HEK293 (cell line): ENCODE measurements around the gene MRPS27.

Experiments
- CTCF ChIA-PET: fragments of 350-600 bp; formaldehyde crosslinking; extraction: SDS; loops from one replicate; lab custom pipeline; 2021; ENCODE audit warnings: antibody characterized with exemption; lab: Yijun Ruan, JAX
- POLR2A ChIA-PET: fragments of 300-600 bp; formaldehyde crosslinking; extraction: SDS; loops from one replicate; lab custom pipeline; 2020; ENCODE audit warnings: antibody characterized with exemption, inconsistent platforms; lab: Yijun Ruan, JAX
- H3K27ac ChIP-seq: fragments of 200-500 bp; sonication (Bioruptor generic); 2 replicates; pipeline ENCODE4 v1.5.1; 2014; ENCODE audit warnings: low read depth, low read length, control low read depth, inconsistent platforms; ENCODE audit errors: extremely low read depth
- H3K36me3 ChIP-seq, 2 experiments: fragments of 200-500 bp in 1 of 2; sonication (Bioruptor generic) in 1 of 2; 1 replicate in 1 of 2; 2 replicates in 1 of 2; pipeline ENCODE4 v1.5.1; 2014 to 2017; ENCODE audit warnings: inconsistent platforms in 2 of 2, low read length in 2 of 2; ENCODE audit not compliant: control insufficient read depth in 2 of 2, insufficient read depth in 1 of 2
- H3K4me1 ChIP-seq: fragments of 200-500 bp; sonication (Bioruptor generic); 2 replicates; pipeline ENCODE4 v1.5.1; 2014; ENCODE audit warnings: mild to moderate bottlenecking, low read length, inconsistent platforms; ENCODE audit not compliant: control insufficient read depth, insufficient read depth
- H3K4me3 ChIP-seq: 2 replicates; pipeline ENCODE4 v1.5.1; 2011; ENCODE audit warnings: low read depth, mild to moderate bottlenecking, control low read depth, low read length, moderate library complexity
- H3K9me3 ChIP-seq: fragments of 200-500 bp; sonication (Bioruptor generic); 2 replicates; pipeline ENCODE4 v1.5.1; 2014; ENCODE audit warnings: low read depth, low read length, inconsistent platforms; ENCODE audit not compliant: control insufficient read depth, insufficient read depth
- CTCF ChIP-seq: fragments of 450-650 bp; formaldehyde crosslinking; IDR thresholded peaks from 2 replicates; pipeline ENCODE4 v1.5.1; 2016; ENCODE audit warnings: missing biosample characterization, missing genetic modification characterization
- FEZF1 ChIP-seq: fragments of 450-650 bp; formaldehyde crosslinking; IDR thresholded peaks from 2 replicates; pipeline ENCODE4 v1.5.1; 2016; ENCODE audit warnings: missing biosample characterization, missing genetic modification characterization
- INSM2 ChIP-seq: fragments of 450-650 bp; formaldehyde crosslinking; IDR thresholded peaks from 2 replicates; pipeline ENCODE4 v1.5.1; 2016; ENCODE audit warnings: missing biosample characterization, missing genetic modification characterization
- KLF10 ChIP-seq: fragments of 450-650 bp; IDR thresholded peaks from 2 replicates; pipeline ENCODE4 v1.5.1; 2018; ENCODE audit warnings: missing biosample characterization, mild to moderate bottlenecking, missing genetic modification characterization
- KLF17 ChIP-seq: fragments of 450-650 bp; formaldehyde crosslinking; IDR thresholded peaks from 2 replicates; pipeline ENCODE4 v1.5.1; 2016; ENCODE audit warnings: missing biosample characterization, missing genetic modification characterization
- KLF9 ChIP-seq: fragments of 450-650 bp; formaldehyde crosslinking; IDR thresholded peaks from 2 replicates; pipeline ENCODE4 v1.5.1; 2016; ENCODE audit warnings: missing biosample characterization, missing genetic modification characterization, low read depth
- MEIS1 ChIP-seq: sonication (generic); formaldehyde crosslinking; IDR thresholded peaks from 2 replicates; pipeline ENCODE4 v1.8.1; 2022; ENCODE audit warnings: missing genetic modification reagents, mild to moderate bottlenecking, borderline replicate concordance
- PRDM6 ChIP-seq: fragments of 450-650 bp; formaldehyde crosslinking; IDR thresholded peaks from 2 replicates; pipeline ENCODE4 v1.5.1; 2017; ENCODE audit warnings: missing biosample characterization, missing genetic modification characterization
- ZBTB26 ChIP-seq: fragments of 450-650 bp; formaldehyde crosslinking; optimal IDR thresholded peaks from 2 replicates; pipeline ENCODE3; 2016; ENCODE audit warnings: missing biosample characterization, mild to moderate bottlenecking, missing genetic modification characterization
- ZNF175 ChIP-seq: fragments of 450-650 bp; formaldehyde crosslinking; IDR thresholded peaks from 2 replicates; pipeline ENCODE4 v1.5.1; 2016; ENCODE audit warnings: missing biosample characterization, missing genetic modification characterization
- ZNF391 ChIP-seq: fragments of 450-650 bp; formaldehyde crosslinking; IDR thresholded peaks from 2 replicates; pipeline ENCODE4 v1.5.1; 2016; ENCODE audit warnings: low read depth, missing biosample characterization, missing genetic modification characterization, borderline replicate concordance
- ZNF449 ChIP-seq: fragments of 450-650 bp; formaldehyde crosslinking; IDR thresholded peaks from 2 replicates; pipeline ENCODE4 v1.5.1; 2017; ENCODE audit warnings: missing biosample characterization, mild to moderate bottlenecking, missing genetic modification characterization, moderate library complexity
- ZNF585B ChIP-seq: fragments of 450-650 bp; formaldehyde crosslinking; IDR thresholded peaks from 2 replicates; pipeline ENCODE4 v1.5.1; 2016; ENCODE audit warnings: missing biosample characterization, missing genetic modification characterization
- ZNF623 ChIP-seq: fragments of 450-650 bp; formaldehyde crosslinking; IDR thresholded peaks from 2 replicates; pipeline ENCODE4 v1.5.1; 2016; ENCODE audit warnings: missing biosample characterization, missing genetic modification characterization
- ZNF654 ChIP-seq: fragments of 450-650 bp; formaldehyde crosslinking; IDR thresholded peaks from 2 replicates; pipeline ENCODE4 v1.5.1; 2016; ENCODE audit warnings: low read depth, missing biosample characterization, missing genetic modification characterization
- ZNF664 ChIP-seq: fragments of 450-650 bp; formaldehyde crosslinking; IDR thresholded peaks from 2 replicates; pipeline ENCODE4 v1.5.1; 2016; ENCODE audit warnings: missing biosample characterization, missing genetic modification characterization

MRPS27 gene

GRCh38 chr5:72245951-72246532, 74.0 kb downstream of the MRPS27 start:
- TF ChIP-seq ZNF391 (tag by site-specific recombination): no peak
- 0 out of 2 replicates have a peak, but pooled peaks have one; percentile 30 for TF ChIP-seq FEZF1 (tag by site-specific recombination)
- TF ChIP-seq ZNF449 (tag by site-specific recombination): no peak
- Histone ChIP-seq H3K4me3 (no peak overlapping the region), H3K27ac (peak overlapping the region; percentile 55), H3K36me3 (no peaks in the 10 kb centered on the region), H3K4me1 (peaks cover 37% of the 10 kb centered on the region), H3K9me3 (no peaks in the 10 kb centered on the region)
- POLR2A ChIA-PET: no interaction called here
- CTCF ChIA-PET: interaction anchor here (1.3 kb wide), 2 partner anchors 23 to 80 kb away, joined by 4 to 8 read pairs; no protein-coding TSS in a partner anchor

- no peaks in the 10 kb centered on the region for H3K9me3 ChIP-seq
- H3K4me3 ChIP-seq: no peak overlapping the region
- H3K36me3 ChIP-seq: no peaks in the 10 kb centered on the region
- TF ChIP-seq ZNF175 (tag by site-specific recombination) (no peak), KLF17 (tag by site-specific recombination) (no peak), ZNF664 (tag by site-specific recombination) (no peak), MEIS1 (CRISPR knock-in tag) (no peak), ZBTB26 (tag by site-specific recombination) (no peak)
- peaks cover 37% of the 10 kb centered on the region for H3K4me1 ChIP-seq
- POLR2A ChIA-PET: no interaction called here
- H3K27ac ChIP-seq: no peak overlapping the region
- CTCF ChIA-PET: interaction anchor here (0.6 to 2.0 kb wide), 10 partner anchors 9 to 115 kb away, joined by 3 to 8 read pairs (median 4); no protein-coding TSS in a partner anchor
These were observed 74.5 kb downstream of the MRPS27 start for GRCh38 chr5:72245546-72245945.

GRCh38 chr5:72244862-72245371, 75.1 kb downstream of the MRPS27 start:
- ChIA-PET CTCF (interaction anchor here (0.6 to 2.0 kb wide), 12 partner anchors 9 to 1438 kb away, joined by 3 to 7 read pairs (median 4); no protein-coding TSS in a partner anchor), POLR2A (no interaction called here)
- peaks cover 37% of the 10 kb centered on the region for H3K4me1 ChIP-seq
- H3K36me3 ChIP-seq: no peaks in the 10 kb centered on the region
- no peak overlapping the region for H3K4me3 ChIP-seq
- H3K9me3 ChIP-seq: no peaks in the 10 kb centered on the region
- TF ChIP-seq ZNF623: no peak
- 0 out of 2 replicates have a peak, but pooled peaks have one; percentile 34 for TF ChIP-seq PRDM6
- no peak for TF ChIP-seq KLF9 (tag by site-specific recombination)
- TF ChIP-seq INSM2 (tag by site-specific recombination): no peak
- no peak for TF ChIP-seq ZNF585B (tag by site-specific recombination)
- TF ChIP-seq CTCF: peak; percentile 40; the same call in 1 of the 2 replicates
- TF ChIP-seq KLF10 (tag by site-specific recombination): no peak
- peak; percentile 59 for TF ChIP-seq ZNF654
- H3K27ac ChIP-seq: no peak overlapping the region
